ENCODE data around the gene CES2.
"Not testable (repeated sequence)": the region's sequence is repeated elsewhere in the genome, so short reads cannot be mapped to it uniquely, and the experiment has no call there.

The CES2 gene

DNA sequence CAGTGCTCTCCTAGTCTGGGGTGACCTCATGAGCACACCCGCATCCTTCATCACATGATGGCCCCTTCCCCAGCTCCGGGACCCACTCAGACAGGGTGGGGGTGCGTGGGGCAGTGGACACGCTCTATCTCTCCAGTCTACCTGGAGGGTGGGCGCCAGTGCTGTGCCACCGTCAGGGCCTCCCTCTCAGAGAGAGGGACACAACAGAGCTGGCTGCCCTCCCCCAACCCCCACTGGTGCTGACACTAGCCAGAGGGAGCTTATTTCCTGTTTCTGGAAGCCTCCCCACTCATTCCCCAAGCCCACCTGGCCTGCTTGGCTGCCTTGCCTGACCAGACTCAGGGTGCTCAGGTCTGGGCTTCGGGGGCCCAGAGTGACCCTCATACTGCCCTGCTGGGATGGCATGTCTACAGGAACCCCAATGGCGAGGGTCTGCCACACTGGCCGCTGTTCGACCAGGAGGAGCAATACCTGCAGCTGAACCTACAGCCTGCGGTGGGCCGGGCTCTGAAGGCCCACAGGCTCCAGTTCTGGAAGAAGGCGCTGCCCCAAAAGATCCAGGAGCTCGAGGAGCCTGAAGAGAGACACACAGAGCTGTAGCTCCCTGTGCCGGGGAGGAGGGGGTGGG is 8.2 kb downstream of the CES2 start:
- no peak for DNase-seq (ENCODE audit: low read depth in 2 of 2)
- TF ChIP-seq, protein P1, sequence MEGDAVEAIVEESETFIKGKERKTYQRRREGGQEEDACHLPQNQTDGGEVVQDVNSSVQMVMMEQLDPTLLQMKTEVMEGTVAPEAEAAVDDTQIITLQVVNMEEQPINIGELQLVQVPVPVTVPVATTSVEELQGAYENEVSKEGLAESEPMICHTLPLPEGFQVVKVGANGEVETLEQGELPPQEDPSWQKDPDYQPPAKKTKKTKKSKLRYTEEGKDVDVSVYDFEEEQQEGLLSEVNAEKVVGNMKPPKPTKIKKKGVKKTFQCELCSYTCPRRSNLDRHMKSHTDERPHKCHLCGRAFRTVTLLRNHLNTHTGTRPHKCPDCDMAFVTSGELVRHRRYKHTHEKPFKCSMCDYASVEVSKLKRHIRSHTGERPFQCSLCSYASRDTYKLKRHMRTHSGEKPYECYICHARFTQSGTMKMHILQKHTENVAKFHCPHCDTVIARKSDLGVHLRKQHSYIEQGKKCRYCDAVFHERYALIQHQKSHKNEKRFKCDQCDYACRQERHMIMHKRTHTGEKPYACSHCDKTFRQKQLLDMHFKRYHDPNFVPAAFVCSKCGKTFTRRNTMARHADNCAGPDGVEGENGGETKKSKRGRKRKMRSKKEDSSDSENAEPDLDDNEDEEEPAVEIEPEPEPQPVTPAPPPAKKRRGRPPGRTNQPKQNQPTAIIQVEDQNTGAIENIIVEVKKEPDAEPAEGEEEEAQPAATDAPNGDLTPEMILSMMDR (IDR thresholded peaks at IDR 0.05; ENCODE audit: low read depth, low read length), result no peak
- H3K4me3 ChIP-seq (replicated peaks in 1 of 2; ENCODE audit: low read depth in 2 of 2, low read length in 2 of 2), result no peak overlapping the region

DNA sequence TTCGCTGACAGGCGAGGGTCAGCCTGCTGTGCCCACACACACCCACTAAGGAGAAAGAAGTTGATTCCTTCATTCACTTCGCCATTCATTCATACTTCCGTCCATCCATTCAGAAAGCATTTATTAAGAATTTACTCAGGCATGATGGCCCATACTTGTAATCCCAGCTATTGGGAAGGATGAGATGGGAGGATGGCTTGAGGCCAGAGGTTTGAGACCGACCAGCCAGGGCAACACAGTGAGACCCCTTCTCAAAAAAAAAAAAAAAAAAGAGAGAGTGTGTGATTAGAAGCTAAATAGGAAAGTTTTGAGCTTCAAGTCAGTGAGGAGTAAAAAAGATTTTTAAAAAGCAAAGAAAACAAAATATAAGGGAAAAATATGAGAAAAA is 8.7 kb downstream of the CES2 start:
- TF ChIP-seq, protein P1 (IDR thresholded peaks at IDR 0.05; ENCODE audit: low read depth, low read length), result no peak
- no peak for DNase-seq (ENCODE audit: low read depth in 2 of 2)
- no peak overlapping the region for H3K4me3 ChIP-seq (replicated peaks in 1 of 2; ENCODE audit: low read depth in 2 of 2, low read length in 2 of 2)

DNA sequence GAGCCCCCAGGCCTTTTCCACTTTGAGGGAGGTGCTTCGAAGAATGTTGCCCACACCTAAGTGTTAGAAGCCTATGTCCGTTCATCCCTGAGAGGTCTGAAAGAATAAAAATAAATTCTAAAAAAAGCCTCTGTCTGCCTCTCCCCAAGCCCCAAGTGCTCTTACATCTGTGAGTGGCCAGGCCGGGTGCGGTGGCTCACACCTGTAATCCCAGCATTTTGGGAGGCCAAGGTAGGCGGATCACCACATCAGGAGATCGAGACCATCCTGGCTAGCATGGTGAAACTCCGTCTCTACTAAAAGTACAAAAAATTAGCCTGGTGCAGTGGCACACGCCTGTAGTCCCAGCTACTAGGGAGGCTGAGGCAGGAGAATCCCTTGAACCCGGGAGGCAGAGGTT is 9.7 kb downstream of the CES2 start:
- DNase-seq (ENCODE audit: low read depth in 2 of 2); H3K4me3 ChIP-seq (replicated peaks in 1 of 2; ENCODE audit: low read depth in 2 of 2, low read length in 2 of 2): not testable (repeated sequence)

DNA sequence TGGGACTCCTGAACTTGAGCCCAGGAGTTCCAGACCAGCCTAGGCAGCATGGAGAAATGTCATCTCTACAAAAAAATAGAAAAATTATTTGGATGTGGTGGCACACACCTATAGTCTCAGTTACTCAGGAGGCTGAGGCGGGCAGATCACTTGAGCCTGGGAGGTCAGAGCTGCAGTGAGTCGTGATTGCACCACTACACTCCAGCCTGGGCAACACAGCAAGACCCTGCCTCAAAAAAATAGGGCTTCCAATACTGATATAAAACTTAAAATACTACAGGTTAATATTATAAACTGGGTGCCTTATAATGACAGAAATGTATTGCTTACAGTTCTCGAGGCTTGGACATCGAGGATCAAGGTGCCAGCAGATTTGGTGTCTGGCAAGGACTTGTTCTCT is 10.6 kb downstream of the CES2 start:
- H3K4me3 ChIP-seq (replicated peaks in 1 of 2; ENCODE audit: low read depth in 2 of 2, low read length in 2 of 2), result no peak overlapping the region
- TF ChIP-seq, protein P1 (IDR thresholded peaks at IDR 0.05; ENCODE audit: low read depth, low read length), result no peak
- no peak for DNase-seq (ENCODE audit: low read depth in 2 of 2)

DNA sequence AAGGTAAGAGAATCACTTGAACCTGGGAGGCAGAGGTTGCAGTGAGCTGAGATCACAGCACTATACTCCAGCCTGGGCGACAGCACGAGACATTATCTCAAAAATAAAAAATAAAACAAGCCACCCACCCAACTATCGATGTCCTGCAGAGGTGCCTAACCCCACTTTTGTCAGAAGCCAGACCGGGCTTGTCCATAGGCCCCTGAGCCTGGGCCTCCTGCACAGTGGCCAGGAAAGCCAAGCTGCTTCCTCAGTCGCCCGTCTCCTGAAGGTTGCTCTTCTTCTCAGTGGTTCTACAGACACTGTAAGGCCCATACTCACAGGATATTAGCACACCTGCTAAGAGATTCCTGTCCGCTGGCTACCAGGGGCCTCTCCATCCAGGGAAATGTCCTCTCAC is 11.2 kb downstream of the CES2 start:
- no peak for DNase-seq (ENCODE audit: low read depth in 2 of 2)
- H3K4me3 ChIP-seq (replicated peaks in 1 of 2; ENCODE audit: low read depth in 2 of 2, low read length in 2 of 2), result no peak overlapping the region
- TF ChIP-seq, protein P1 (IDR thresholded peaks at IDR 0.05; ENCODE audit: low read depth, low read length), result no peak

DNA sequence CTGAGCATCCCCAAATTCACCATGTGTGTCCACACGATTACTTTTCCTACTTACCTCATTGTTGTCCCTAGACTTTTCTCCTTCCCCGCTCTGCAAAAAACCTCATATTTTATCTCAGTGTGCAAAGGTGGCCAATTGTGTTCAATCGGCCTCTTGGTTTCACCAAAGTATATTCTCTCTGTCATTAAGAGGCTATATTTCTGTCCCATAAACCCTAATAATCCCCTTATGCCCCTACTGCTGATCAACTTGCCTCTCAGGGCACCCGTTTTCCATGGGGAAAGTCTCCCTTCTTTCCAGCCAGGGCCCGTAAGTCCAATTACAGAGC is 11.6 kb downstream of the CES2 start:
- no peak for DNase-seq (ENCODE audit: low read depth in 2 of 2)
- H3K4me3 ChIP-seq (replicated peaks in 1 of 2; ENCODE audit: low read depth in 2 of 2, low read length in 2 of 2), result no peak overlapping the region

DNA sequence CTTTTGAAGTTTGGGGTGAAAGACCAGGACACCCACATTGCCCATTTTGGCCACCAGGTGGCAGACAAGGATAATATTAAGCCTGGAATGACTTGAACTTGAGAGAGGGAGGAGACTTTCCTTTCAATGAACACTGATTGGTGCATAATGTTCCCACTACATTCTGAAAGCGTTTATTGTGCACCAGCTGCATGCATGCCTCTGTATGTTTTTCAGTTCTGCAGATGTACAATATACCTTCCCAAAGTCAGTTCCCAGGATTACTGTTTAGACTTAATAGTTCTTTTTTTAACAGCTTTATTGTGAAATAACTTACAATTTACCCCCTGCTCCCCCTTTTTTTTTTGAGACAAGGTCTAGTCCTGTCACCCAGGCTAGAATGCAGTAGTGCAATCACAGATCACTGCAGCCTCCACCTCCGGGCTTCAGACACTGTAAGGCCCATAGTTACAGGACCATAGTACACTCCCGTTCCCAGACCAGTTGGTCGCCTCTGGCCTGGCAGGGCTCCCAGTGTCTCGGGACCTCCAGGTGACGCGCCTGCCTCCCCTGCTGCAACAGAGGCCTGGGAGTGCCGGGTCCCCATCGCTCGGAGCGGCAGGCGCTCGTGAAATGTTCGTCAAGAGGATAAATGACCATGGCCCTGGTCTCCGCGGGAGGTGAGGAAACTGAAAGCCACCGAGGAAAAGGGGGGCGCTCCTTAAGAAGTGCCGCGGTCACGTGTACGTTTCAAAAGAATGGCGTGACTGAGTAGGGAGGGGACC is 12.2 kb downstream of the CES2 start:
- TF ChIP-seq, protein P1 (IDR thresholded peaks at IDR 0.05; ENCODE audit: low read depth, low read length), result peak; percentile 84
- DNase-seq (ENCODE audit: low read depth in 2 of 2), result peak; percentile 86 to 90
- peak overlapping the region; percentile 51 to 57 for H3K4me3 ChIP-seq (replicated peaks in 1 of 2; ENCODE audit: low read depth in 2 of 2, low read length in 2 of 2)

More for the DNA sequence above, 11.6 kb downstream of the CES2 start:
- TF ChIP-seq, protein P1 (IDR thresholded peaks at IDR 0.05; ENCODE audit: low read depth, low read length), result no peak

Measured in cardiac fibroblast (primary cell).